ENCODE data around the gene DHX58.

DHX58 gene

GRCh38 chr17:42059815-42060214 lies 52.7 kb downstream of the DHX58 start:
- TF ChIP-seq FOXP2 (optimal IDR thresholded peaks at IDR 0.05; ENCODE audit: borderline replicate concordance, extremely low read depth, extremely low read length, insufficient read depth) (no peak), TAF1 (IDR thresholded peaks at IDR 0.05; ENCODE audit: borderline replicate concordance, insufficient read depth, low read length) (no peak), SIN3A (IDR thresholded peaks at IDR 0.05; ENCODE audit: borderline replicate concordance, insufficient read depth, low read length) (no peak), POLR2AphosphoS5 (IDR thresholded peaks at IDR 0.05; ENCODE audit: low read depth, low read length) (no peak), REST (IDR thresholded peaks at IDR 0.05; ENCODE audit: insufficient read depth in 1 of 2, low read depth in 2 of 2, low read length in 2 of 2) (no peak)

GRCh38 chr17:42058063-42058462 lies 54.5 kb downstream of the DHX58 start:
- no peak for TF ChIP-seq TAF1 (IDR thresholded peaks at IDR 0.05; ENCODE audit: borderline replicate concordance, insufficient read depth, low read length)
- TF ChIP-seq FOXP2 (optimal IDR thresholded peaks at IDR 0.05; ENCODE audit: borderline replicate concordance, extremely low read depth, extremely low read length, insufficient read depth), result no peak
- TF ChIP-seq POLR2AphosphoS5 (IDR thresholded peaks at IDR 0.05; ENCODE audit: low read depth, low read length), result no peak
- TF ChIP-seq SIN3A (IDR thresholded peaks at IDR 0.05; ENCODE audit: borderline replicate concordance, insufficient read depth, low read length), result no peak

GRCh38 chr17:42056635-42057034 lies 55.9 kb downstream of the DHX58 start:
- TF ChIP-seq SIN3A (IDR thresholded peaks at IDR 0.05; ENCODE audit: borderline replicate concordance, insufficient read depth, low read length), result no peak
- no peak for TF ChIP-seq TAF1 (IDR thresholded peaks at IDR 0.05; ENCODE audit: borderline replicate concordance, insufficient read depth, low read length)
- no peak for TF ChIP-seq FOXP2 (optimal IDR thresholded peaks at IDR 0.05; ENCODE audit: borderline replicate concordance, extremely low read depth, extremely low read length, insufficient read depth)
- no peak for TF ChIP-seq POLR2AphosphoS5 (IDR thresholded peaks at IDR 0.05; ENCODE audit: low read depth, low read length)
- no peak for TF ChIP-seq REST (IDR thresholded peaks at IDR 0.05; ENCODE audit: insufficient read depth in 1 of 2, low read depth in 2 of 2, low read length in 2 of 2)

GRCh38 chr17:42055496-42055895 lies 57.0 kb downstream of the DHX58 start:
- TF ChIP-seq FOXP2 (optimal IDR thresholded peaks at IDR 0.05; ENCODE audit: borderline replicate concordance, extremely low read depth, extremely low read length, insufficient read depth), result no peak
- no peak for TF ChIP-seq TAF1 (IDR thresholded peaks at IDR 0.05; ENCODE audit: borderline replicate concordance, insufficient read depth, low read length)
- TF ChIP-seq SIN3A (IDR thresholded peaks at IDR 0.05; ENCODE audit: borderline replicate concordance, insufficient read depth, low read length), result no peak
- no peak for TF ChIP-seq POLR2AphosphoS5 (IDR thresholded peaks at IDR 0.05; ENCODE audit: low read depth, low read length)
- TF ChIP-seq REST (IDR thresholded peaks at IDR 0.05; ENCODE audit: insufficient read depth in 1 of 2, low read depth in 2 of 2, low read length in 2 of 2), result no peak

- no peak for TF ChIP-seq FOXP2 (optimal IDR thresholded peaks at IDR 0.05; ENCODE audit: borderline replicate concordance, extremely low read depth, extremely low read length, insufficient read depth)
- TF ChIP-seq SIN3A (IDR thresholded peaks at IDR 0.05; ENCODE audit: borderline replicate concordance, insufficient read depth, low read length), result no peak
- no peak for TF ChIP-seq REST (IDR thresholded peaks at IDR 0.05; ENCODE audit: insufficient read depth in 1 of 2, low read depth in 2 of 2, low read length in 2 of 2)
- TF ChIP-seq POLR2AphosphoS5 (IDR thresholded peaks at IDR 0.05; ENCODE audit: low read depth, low read length), result no peak
- TF ChIP-seq TAF1 (IDR thresholded peaks at IDR 0.05; ENCODE audit: borderline replicate concordance, insufficient read depth, low read length), result no peak
These were observed 57.5 kb downstream of the DHX58 start for GRCh38 chr17:42055027-42055426.

Data from PFSK-1 (cell line).